Endothelial cell (in vitro differentiated cells): Measurements from ENCODE around the gene AIFM3. TPM values are rescaled to one million over a fixed set of nuclear protein-coding genes. Genes with fewer than 3 reads are reported as not detected.

Experiments used
- DNase-seq: peaks from one replicate; pipeline ENCODE4 v3.0.0; 2021; ENCODE audit warnings: low spot score
- H3K27ac Mint-ChIP-seq: one replicate; pipeline ENCODE4 v1.8.0; 2021; ENCODE audit warnings: mixed read lengths, inconsistent platforms; ENCODE audit not compliant: unreplicated experiment
- H3K27me3 Mint-ChIP-seq: one replicate; pipeline ENCODE4 v1.8.0; 2021; ENCODE audit warnings: mild to moderate bottlenecking, moderate library complexity, mixed read lengths, inconsistent platforms; ENCODE audit not compliant: unreplicated experiment
- H3K36me3 Mint-ChIP-seq: one replicate; pipeline ENCODE4 v1.8.0; 2021; ENCODE audit warnings: mild to moderate bottlenecking, low read depth, mixed read lengths, inconsistent platforms; ENCODE audit not compliant: unreplicated experiment
- H3K4me1 Mint-ChIP-seq: one replicate; pipeline ENCODE4 v1.8.0; 2021; ENCODE audit warnings: mild to moderate bottlenecking, mixed read lengths, inconsistent platforms; ENCODE audit not compliant: unreplicated experiment
- H3K4me3 Mint-ChIP-seq: one replicate; pipeline ENCODE4 v1.8.0; 2021; ENCODE audit warnings: mild to moderate bottlenecking, mixed read lengths, inconsistent platforms; ENCODE audit not compliant: unreplicated experiment
- H3K9me3 Mint-ChIP-seq: one replicate; pipeline ENCODE4 v1.8.0; 2021; ENCODE audit warnings: mixed read lengths, inconsistent platforms; ENCODE audit not compliant: unreplicated experiment
- total RNA-seq: library from RNA; stranded (reverse); fragmentation: NEBNext Ultra II Directional; extraction: Animal tissue kit (Norgen Biotek cat#: 25700); gene quantifications from one replicate; pipeline ENCODE4 v1.2.1, GENCODE V29; 2021; ENCODE audit not compliant: unreplicated experiment
- TF ChIP-seq, protein P1 (sequence below): fragments of 200-600 bp; sonication (generic); IDR thresholded peaks from one replicate; pipeline ENCODE4 v1.5.0; 2021; ENCODE audit warnings: antibody characterized with exemption; ENCODE audit not compliant: unreplicated experiment

Gene AIFM3
- total RNA-seq, 1 donor from 2014 or later: 0.15 TPM

GRCh38 chr22:21025763-21026755, 59.0 kb downstream of the AIFM3 start:
- DNase-seq: no peak
- Mint-ChIP-seq H3K9me3 (no peaks in the 10 kb centered on the region), H3K4me3 (no peak overlapping the region), H3K36me3 (no peaks in the 10 kb centered on the region), H3K4me1 (peaks cover 4% of the 10 kb centered on the region), H3K27ac (no peak overlapping the region), H3K27me3 (peaks cover 11% of the 10 kb centered on the region)
- TF ChIP-seq, protein P1, sequence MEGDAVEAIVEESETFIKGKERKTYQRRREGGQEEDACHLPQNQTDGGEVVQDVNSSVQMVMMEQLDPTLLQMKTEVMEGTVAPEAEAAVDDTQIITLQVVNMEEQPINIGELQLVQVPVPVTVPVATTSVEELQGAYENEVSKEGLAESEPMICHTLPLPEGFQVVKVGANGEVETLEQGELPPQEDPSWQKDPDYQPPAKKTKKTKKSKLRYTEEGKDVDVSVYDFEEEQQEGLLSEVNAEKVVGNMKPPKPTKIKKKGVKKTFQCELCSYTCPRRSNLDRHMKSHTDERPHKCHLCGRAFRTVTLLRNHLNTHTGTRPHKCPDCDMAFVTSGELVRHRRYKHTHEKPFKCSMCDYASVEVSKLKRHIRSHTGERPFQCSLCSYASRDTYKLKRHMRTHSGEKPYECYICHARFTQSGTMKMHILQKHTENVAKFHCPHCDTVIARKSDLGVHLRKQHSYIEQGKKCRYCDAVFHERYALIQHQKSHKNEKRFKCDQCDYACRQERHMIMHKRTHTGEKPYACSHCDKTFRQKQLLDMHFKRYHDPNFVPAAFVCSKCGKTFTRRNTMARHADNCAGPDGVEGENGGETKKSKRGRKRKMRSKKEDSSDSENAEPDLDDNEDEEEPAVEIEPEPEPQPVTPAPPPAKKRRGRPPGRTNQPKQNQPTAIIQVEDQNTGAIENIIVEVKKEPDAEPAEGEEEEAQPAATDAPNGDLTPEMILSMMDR: no peak

- peaks cover 10% of the 10 kb centered on the region for H3K27me3 Mint-ChIP-seq
- TF ChIP-seq, protein P1: no peak
- no peak overlapping the region for H3K27ac Mint-ChIP-seq
- H3K4me1 Mint-ChIP-seq: peaks cover 4% of the 10 kb centered on the region
- H3K4me3 Mint-ChIP-seq: no peak overlapping the region
- no peaks in the 10 kb centered on the region for H3K9me3 Mint-ChIP-seq
- no peaks in the 10 kb centered on the region for H3K36me3 Mint-ChIP-seq
- DNase-seq: no peak
These were observed 60.0 kb downstream of the AIFM3 start for GRCh38 chr22:21026783-21027692.

- Mint-ChIP-seq H3K27me3 (peaks cover 11% of the 10 kb centered on the region), H3K36me3 (no peaks in the 10 kb centered on the region), H3K9me3 (no peaks in the 10 kb centered on the region), H3K27ac (no peak overlapping the region), H3K4me1 (peaks cover 4% of the 10 kb centered on the region), H3K4me3 (no peak overlapping the region)
- TF ChIP-seq, protein P1: no peak
- DNase-seq: no peak
These were observed 61.5 kb downstream of the AIFM3 start for GRCh38 chr22:21028277-21029251.

- peaks cover 11% of the 10 kb centered on the region for H3K27me3 Mint-ChIP-seq
- no peak overlapping the region for H3K27ac Mint-ChIP-seq
- H3K36me3 Mint-ChIP-seq: no peaks in the 10 kb centered on the region
- H3K9me3 Mint-ChIP-seq: no peaks in the 10 kb centered on the region
- TF ChIP-seq, protein P1: no peak
- H3K4me1 Mint-ChIP-seq: peaks cover 4% of the 10 kb centered on the region
- DNase-seq: no peak
- no peak overlapping the region for H3K4me3 Mint-ChIP-seq
These were observed 62.5 kb downstream of the AIFM3 start for GRCh38 chr22:21029486-21030025.
